CD4-positive, alpha-beta memory T cell (primary cell): Measurements from ENCODE around the gene B3GALT6. TPM values are rescaled to one million over a fixed set of nuclear protein-coding genes. Genes with fewer than 3 reads are reported as not detected.

ENCODE experiments used
- CTCF ChIA-PET: fragments of 350-600 bp; sonication (Branson Sonifier 250); formaldehyde crosslinking; loops from one replicate; lab custom pipeline; 2021; ENCODE audit warnings: inconsistent platforms; ENCODE audit not compliant: partially characterized antibody; lab: Charles Lee
- POLR2A ChIA-PET: fragments of 350-600 bp; sonication (Branson Sonifier 250); formaldehyde crosslinking; loops from one replicate; lab custom pipeline; 2021; ENCODE audit not compliant: partially characterized antibody; lab: Charles Lee
- DNase-seq, 5 donors: peaks; one replicate each; pipeline versions ENCODE4 v3.0.0 to v3.0.0-alpha.2; 2020 to 2022; ENCODE audit warnings: mixed read lengths in 1 of 5
- H3K27ac ChIP-seq: one replicate; pipeline ENCODE4 v1.7.0; 2013; ENCODE audit warnings: low read depth, low read length
- H3K27me3 ChIP-seq: 2 replicates; pipeline ENCODE4 v1.7.0; 2013; ENCODE audit warnings: mild to moderate bottlenecking, low read length, moderate library complexity; ENCODE audit not compliant: insufficient read depth
- H3K36me3 ChIP-seq: 2 replicates; pipeline ENCODE4 v1.7.0; 2013; ENCODE audit warnings: mild to moderate bottlenecking, low read length, moderate library complexity; ENCODE audit not compliant: insufficient read depth
- H3K4me1 ChIP-seq: 2 replicates; pipeline ENCODE4 v1.7.0; 2013; ENCODE audit warnings: mild to moderate bottlenecking, low read length, moderate library complexity; ENCODE audit not compliant: insufficient read depth
- H3K4me3 ChIP-seq, 2 donors: one replicate each; pipeline ENCODE4 v1.7.0; 2013; ENCODE audit warnings: low read length in 2 of 2, mild to moderate bottlenecking in 1 of 2
- H3K9me3 ChIP-seq, 2 donors: one replicate each; pipeline ENCODE4 v1.7.0; 2013; ENCODE audit warnings: low read length in 2 of 2, control low read depth in 1 of 2; ENCODE audit not compliant: control insufficient read depth in 1 of 2
- H3K27ac Mint-ChIP-seq, 7 donors: one replicate each; pipeline ENCODE4 v1.8.0; 2020 to 2021; ENCODE audit warnings: mixed read lengths in 7 of 7, mild to moderate bottlenecking in 6 of 7, inconsistent platforms in 3 of 7, moderate library complexity in 3 of 7
- H3K27me3 Mint-ChIP-seq, 2 donors: one replicate each; pipeline ENCODE4 v1.8.0; 2020 to 2021; ENCODE audit warnings: mixed read lengths in 2 of 2
- H3K36me3 Mint-ChIP-seq, 2 donors: one replicate each; pipeline ENCODE4 v1.8.0; 2020 to 2021; ENCODE audit warnings: mixed read lengths in 2 of 2, inconsistent platforms in 1 of 2, mild to moderate bottlenecking in 1 of 2
- H3K4me1 Mint-ChIP-seq, 4 donors: one replicate each; pipeline ENCODE4 v1.8.0; 2020 to 2021; ENCODE audit warnings: mixed read lengths in 4 of 4, mild to moderate bottlenecking in 1 of 4
- H3K4me3 Mint-ChIP-seq, 8 donors: one replicate each; pipeline ENCODE4 v1.8.0; 2020 to 2021; ENCODE audit warnings: mixed read lengths in 8 of 8, mild to moderate bottlenecking in 7 of 8, moderate library complexity in 6 of 8, inconsistent platforms in 3 of 8
- H3K9me3 Mint-ChIP-seq, 8 donors: one replicate each; pipeline ENCODE4 v1.8.0; 2020 to 2021; ENCODE audit warnings: mixed read lengths in 8 of 8, mild to moderate bottlenecking in 5 of 8, inconsistent platforms in 3 of 8, moderate library complexity in 1 of 8
- intact Hi-C: fragments of 100-400 bp; cut with micrococcal nuclease; formaldehyde crosslinking; loops from one replicate; pipeline ENCODE4 v1.15.1; 2023
- polyA plus RNA-seq, 2 donors: library from polyadenylated mRNA; unstranded; fragments of 300-500 nt; fragmentation: Illumina TruSeq; gene quantifications; one replicate each; pipeline ENCODE4 v1.2.3, GENCODE V29; 2021
- total RNA-seq, 2 experiments: library from RNA; stranded (reverse); gene quantifications; one replicate each; pipeline ENCODE4 v1.2.3, GENCODE V29; 2021

B3GALT6 gene
- total and polyA plus RNA-seq, 4 experiments from 2014 or later: 5.4 to 23.7 (median 18.7) TPM

- no peak overlapping the region for H3K4me3 ChIP-seq
- H3K9me3 ChIP-seq: no peaks in the 10 kb centered on the region
- peak in 1 of 5 donors; percentile 42 for DNase-seq
- no peaks in the 10 kb centered on the region for H3K36me3 ChIP-seq
- H3K27me3 Mint-ChIP-seq: no peaks in the 10 kb centered on the region
- peaks cover 7 to 24% (median 13%) of the 10 kb centered on the region in 4 donors for H3K4me1 Mint-ChIP-seq
- POLR2A ChIA-PET: interaction anchor here (5.0 kb wide), 1 partner anchor 13 kb away, joined by 38 read pairs; no protein-coding TSS in a partner anchor
- H3K27me3 ChIP-seq: no peaks in the 10 kb centered on the region
- H3K4me1 ChIP-seq: peaks cover 40% of the 10 kb centered on the region
- peak overlapping the region in 4 of 7 donors; percentile 19 to 52 (median 41) for H3K27ac Mint-ChIP-seq
- H3K27ac ChIP-seq: no peak overlapping the region
- no peaks in the 10 kb centered on the region for H3K36me3 Mint-ChIP-seq
- CTCF ChIA-PET: no interaction called here
- peak overlapping the region in 1 of 8 donors; percentile 59 for H3K4me3 Mint-ChIP-seq
- H3K9me3 Mint-ChIP-seq: no peaks in the 10 kb centered on the region
- intact Hi-C loops: no loop called here
Measured at GRCh38 chr1:1203561-1204424, 28.2 kb upstream of the B3GALT6 start.

GRCh38 chr1:1204425-1204920, 27.6 kb upstream of the B3GALT6 start:
- peak overlapping the region; percentile 84 for H3K27ac ChIP-seq
- intact Hi-C loops: no loop called here
- H3K36me3 Mint-ChIP-seq: peaks cover 0 to 1% of the 10 kb centered on the region in 2 donors
- ChIA-PET CTCF (no interaction called here), POLR2A (interaction anchor here (0.8 to 5.0 kb wide), 3 partner anchors 12 to 28 kb away, joined by 3 to 38 read pairs (median 3); partner anchors contain the start of gene B3GALT6)
- no peaks in the 10 kb centered on the region for H3K9me3 Mint-ChIP-seq
- no peak overlapping the region for H3K4me3 ChIP-seq
- peaks cover 9 to 29% (median 17%) of the 10 kb centered on the region in 4 donors for H3K4me1 Mint-ChIP-seq
- DNase-seq: peak in 1 of 5 donors; percentile 39
- H3K4me3 Mint-ChIP-seq: peak overlapping the region in 1 of 8 donors; percentile 59
- H3K36me3 ChIP-seq: no peaks in the 10 kb centered on the region
- H3K27ac Mint-ChIP-seq: peak overlapping the region in 4 of 7 donors; percentile 52 to 79 (median 68)
- no peaks in the 10 kb centered on the region for H3K27me3 Mint-ChIP-seq
- H3K9me3 ChIP-seq: no peaks in the 10 kb centered on the region
- H3K27me3 ChIP-seq: no peaks in the 10 kb centered on the region
- H3K4me1 ChIP-seq: peaks cover 47% of the 10 kb centered on the region

DNA sequence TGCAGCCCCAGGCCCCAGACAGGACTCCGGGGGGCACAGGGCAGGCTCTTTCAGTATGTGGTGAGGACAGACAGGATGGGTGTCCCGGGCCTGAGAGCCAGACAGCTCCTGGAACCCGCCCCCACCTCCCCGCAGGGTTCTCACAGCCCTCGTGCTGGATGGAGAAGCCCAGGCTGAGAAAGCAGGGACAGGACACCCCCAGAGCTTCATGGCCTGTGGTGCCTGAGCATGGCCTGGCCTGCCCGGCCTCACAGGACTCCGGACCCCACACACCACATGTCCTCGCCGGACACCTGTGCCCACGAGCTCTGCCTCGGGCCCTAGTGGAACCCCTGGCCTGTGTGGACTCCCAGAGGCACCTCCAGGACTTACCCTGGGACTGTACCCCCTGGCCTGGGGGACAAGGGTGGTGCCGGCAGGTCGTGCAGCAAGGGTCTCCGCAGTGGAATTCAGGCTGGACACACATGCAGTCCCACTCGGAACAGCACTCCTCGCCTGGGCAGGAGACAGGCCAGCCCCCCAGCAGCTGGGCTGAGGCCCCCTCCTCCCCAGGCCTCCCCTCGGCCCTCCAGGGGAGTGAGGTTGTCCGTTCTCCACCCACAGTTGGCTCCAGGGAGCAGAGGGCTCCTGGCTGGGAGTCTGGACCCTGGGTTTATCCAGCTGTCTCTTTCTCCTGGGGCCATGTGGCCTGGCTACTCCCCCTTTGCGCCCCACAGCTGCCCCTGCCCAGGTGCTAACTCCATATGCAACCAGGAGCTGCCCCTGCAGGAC, 26.9 kb upstream of the B3GALT6 start:
- Histone ChIP-seq H3K4me3 (no peak overlapping the region), H3K4me1 (peaks cover 52% of the 10 kb centered on the region), H3K9me3 (no peaks in the 10 kb centered on the region), H3K27ac (peak overlapping the region; percentile 84), H3K36me3 (no peaks in the 10 kb centered on the region), H3K27me3 (no peaks in the 10 kb centered on the region)
- peaks cover 0 to 1% of the 10 kb centered on the region in 2 donors for H3K36me3 Mint-ChIP-seq
- H3K9me3 Mint-ChIP-seq: no peaks in the 10 kb centered on the region
- intact Hi-C loops: loop anchor here (5.0 kb wide), 1 partner anchor 48 kb away; no protein-coding TSS in a partner anchor
- CTCF ChIA-PET: interaction anchor here (1.2 kb wide), 1 partner anchor 83 kb away, joined by 6 read pairs; no protein-coding TSS in a partner anchor
- H3K4me1 Mint-ChIP-seq: peaks cover 9 to 36% (median 21%) of the 10 kb centered on the region in 4 donors
- peak in 1 of 5 donors; percentile 44 for DNase-seq
- peak overlapping the region; percentile 32 to 82 (median 60) for H3K27ac Mint-ChIP-seq
- H3K4me3 Mint-ChIP-seq: peak overlapping the region in 7 of 8 donors; percentile 56 to 75 (median 61)
- no peaks in the 10 kb centered on the region for H3K27me3 Mint-ChIP-seq
- POLR2A ChIA-PET: interaction anchor here (0.7 to 5.0 kb wide), 5 partner anchors 11 to 704 kb away, joined by 3 to 38 read pairs (median 3); partner anchors contain the start of gene B3GALT6

DNA sequence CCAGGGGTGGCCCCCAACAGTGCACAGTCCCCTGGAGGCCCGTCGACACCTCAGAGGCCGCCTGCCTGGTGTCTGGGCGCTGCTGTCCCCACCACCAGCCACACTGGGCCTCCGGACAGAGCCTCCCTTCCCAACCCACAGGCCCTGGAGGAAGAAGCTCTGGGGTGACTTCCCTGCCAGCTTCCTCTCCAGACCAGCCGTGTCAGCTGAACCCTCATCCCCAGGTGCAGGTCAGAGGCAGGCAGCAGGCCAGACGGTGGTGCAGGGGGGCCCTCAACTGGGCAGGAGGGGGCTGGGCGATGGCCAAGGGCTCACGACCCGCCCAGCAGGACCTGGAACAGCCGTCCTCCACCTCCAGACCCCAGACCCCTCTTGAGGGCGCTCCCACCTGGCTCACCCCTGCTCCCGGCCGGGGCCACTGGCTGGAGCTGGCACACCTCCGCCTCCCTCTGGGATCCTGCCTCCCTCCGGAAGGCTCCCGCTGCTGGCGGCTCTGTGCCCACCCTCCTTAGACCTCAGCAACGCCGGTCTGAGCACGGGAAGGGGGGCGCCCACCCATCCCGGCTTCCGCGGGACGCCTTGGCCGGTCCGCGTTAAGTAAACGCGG, 26.2 kb upstream of the B3GALT6 start:
- Histone ChIP-seq H3K9me3 (no peaks in the 10 kb centered on the region), H3K36me3 (no peaks in the 10 kb centered on the region), H3K27me3 (no peaks in the 10 kb centered on the region), H3K27ac (peak overlapping the region; percentile 84), H3K4me1 (peaks cover 49% of the 10 kb centered on the region), H3K4me3 (peak overlapping the region in 1 of 2 donors; percentile 57)
- Mint-ChIP-seq H3K27me3 (no peaks in the 10 kb centered on the region), H3K36me3 (peaks cover 0 to 1% of the 10 kb centered on the region in 2 donors), H3K4me3 (peak overlapping the region; percentile 60 to 78 (median 73)), H3K9me3 (no peaks in the 10 kb centered on the region), H3K4me1 (peaks cover 9 to 34% (median 21%) of the 10 kb centered on the region in 4 donors), H3K27ac (peak overlapping the region in 6 of 7 donors; percentile 42 to 82 (median 60))
- intact Hi-C loops: loop anchor here (5.0 kb wide), 1 partner anchor 49 kb away; no protein-coding TSS in a partner anchor
- peak in 1 of 5 donors; percentile 37 for DNase-seq
- ChIA-PET POLR2A (interaction anchor here (0.7 to 5.0 kb wide), 5 partner anchors 11 to 703 kb away, joined by 3 to 38 read pairs (median 13); partner anchors contain the start of genes B3GALT6 and SDF4), CTCF (interaction anchor here (1.2 kb wide), 1 partner anchor 84 kb away, joined by 6 read pairs; no protein-coding TSS in a partner anchor)

GRCh38 chr1:1206376-1206965, 25.6 kb upstream of the B3GALT6 start, which contains the start of gene TNFRSF18:
Gene TNFRSF18 (minus strand): TSS chr1:1206592. CDS start chr1:1206571, 21 bp downstream.
- Mint-ChIP-seq H3K4me3 (peak within 1 kb of the TSS; percentile 65 to 78 (median 75)), H3K27me3 (no peaks in the 10 kb centered on the region), H3K4me1 (peaks cover 9 to 34% (median 21%) of the 10 kb centered on the region in 4 donors), H3K9me3 (no peaks in the 10 kb centered on the region), H3K27ac (peak within 1 kb of the TSS; percentile 57 to 98 (median 77)), H3K36me3 (peaks cover 0 to 1% of the 10 kb centered on the region in 2 donors)
- Histone ChIP-seq H3K4me3 (peak within 1 kb of the TSS in 1 of 2 donors; percentile 57), H3K36me3 (no peaks in the 10 kb centered on the region), H3K27ac (peak within 1 kb of the TSS; percentile 84), H3K27me3 (no peaks in the 10 kb centered on the region), H3K9me3 (no peaks in the 10 kb centered on the region), H3K4me1 (peaks cover 49% of the 10 kb centered on the region)
- DNase-seq: peak in 3 of 5 donors; percentile 41 to 62 (median 42)
- ChIA-PET CTCF (interaction anchor here (1.2 kb wide), 1 partner anchor 84 kb away, joined by 6 read pairs; no protein-coding TSS in a partner anchor), POLR2A (interaction anchor here (1.2 to 5.0 kb wide), 4 partner anchors 10 to 48 kb away, joined by 3 to 38 read pairs (median 16); partner anchors contain the start of genes B3GALT6 and SDF4)
- intact Hi-C loops: loop anchor here (5.0 kb wide), 1 partner anchor 49 kb away; no protein-coding TSS in a partner anchor
